Gastroesophageal sphincter (tissue), 3 donors: Measurements from ENCODE around the gene RNF40.

Source experiments
- POLR2A ChIP-seq, 2 donors: fragments of 450-650 bp; IDR thresholded peaks; one replicate each; pipeline ENCODE4 v1.6.1; 2017; ENCODE audit warnings: antibody characterized with exemption in 2 of 2, mild to moderate bottlenecking in 2 of 2, moderate library complexity in 1 of 2
- POLR2AphosphoS5 ChIP-seq: sonication (generic); formaldehyde crosslinking; IDR thresholded peaks from one replicate; pipeline ENCODE4 v1.6.1; 2017; ENCODE audit warnings: antibody characterized with exemption
- TF ChIP-seq, protein P1 (sequence below), 4 experiments: fragments of 200-600 bp in 2 of 4; fragments of 450-650 bp in 2 of 4; sonication (generic) in 1 of 4; IDR thresholded peaks; one replicate each; pipeline ENCODE4 v1.5.1; 2017 to 2019; ENCODE audit warnings: antibody characterized with exemption in 4 of 4, mild to moderate bottlenecking in 2 of 4, moderate library complexity in 2 of 4

DNA sequence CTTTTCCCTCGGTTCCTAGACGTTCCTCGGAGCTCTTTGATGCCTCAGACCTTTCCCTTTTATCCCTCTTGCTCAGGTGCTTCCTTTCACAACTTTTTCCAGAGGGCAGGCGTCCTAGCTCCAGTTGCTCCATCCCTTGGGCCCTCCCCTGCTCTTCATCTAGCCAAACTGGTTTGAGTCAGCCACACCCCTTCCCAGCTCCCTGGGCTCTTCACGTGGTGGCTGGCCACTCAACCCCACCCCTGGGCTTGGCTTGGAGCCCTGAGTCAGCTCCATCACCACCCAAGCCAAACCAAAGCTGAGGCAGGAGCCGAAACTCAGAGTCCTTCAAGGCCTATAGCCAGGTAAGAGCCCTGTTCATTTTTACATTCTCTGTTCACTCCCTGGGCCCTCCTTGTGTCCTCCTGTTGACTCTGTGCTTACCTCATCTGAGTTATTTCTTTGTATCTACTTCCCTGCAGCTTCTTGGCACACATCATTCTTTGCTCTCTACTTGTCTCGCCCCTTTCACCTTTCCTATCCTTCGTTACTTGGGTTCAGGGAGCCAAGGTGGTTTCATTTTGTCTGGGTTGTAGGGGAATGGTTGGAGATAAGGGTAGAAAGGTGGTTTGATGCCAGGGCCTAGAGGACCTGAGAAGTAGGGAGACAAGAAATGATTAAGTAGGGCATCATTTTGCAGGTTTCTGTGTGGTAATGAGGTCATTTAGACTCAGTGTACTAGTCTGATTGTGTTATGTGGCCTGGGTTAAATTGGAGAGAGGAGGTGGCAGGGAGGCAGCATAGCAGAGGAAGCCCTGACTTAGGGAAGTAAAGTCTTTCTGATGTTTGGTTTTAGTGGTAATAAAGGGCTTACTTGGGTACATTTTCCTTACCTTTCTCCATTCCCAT lies 21.5 kb upstream of the RNF40 start:
- TF ChIP-seq, protein P1, sequence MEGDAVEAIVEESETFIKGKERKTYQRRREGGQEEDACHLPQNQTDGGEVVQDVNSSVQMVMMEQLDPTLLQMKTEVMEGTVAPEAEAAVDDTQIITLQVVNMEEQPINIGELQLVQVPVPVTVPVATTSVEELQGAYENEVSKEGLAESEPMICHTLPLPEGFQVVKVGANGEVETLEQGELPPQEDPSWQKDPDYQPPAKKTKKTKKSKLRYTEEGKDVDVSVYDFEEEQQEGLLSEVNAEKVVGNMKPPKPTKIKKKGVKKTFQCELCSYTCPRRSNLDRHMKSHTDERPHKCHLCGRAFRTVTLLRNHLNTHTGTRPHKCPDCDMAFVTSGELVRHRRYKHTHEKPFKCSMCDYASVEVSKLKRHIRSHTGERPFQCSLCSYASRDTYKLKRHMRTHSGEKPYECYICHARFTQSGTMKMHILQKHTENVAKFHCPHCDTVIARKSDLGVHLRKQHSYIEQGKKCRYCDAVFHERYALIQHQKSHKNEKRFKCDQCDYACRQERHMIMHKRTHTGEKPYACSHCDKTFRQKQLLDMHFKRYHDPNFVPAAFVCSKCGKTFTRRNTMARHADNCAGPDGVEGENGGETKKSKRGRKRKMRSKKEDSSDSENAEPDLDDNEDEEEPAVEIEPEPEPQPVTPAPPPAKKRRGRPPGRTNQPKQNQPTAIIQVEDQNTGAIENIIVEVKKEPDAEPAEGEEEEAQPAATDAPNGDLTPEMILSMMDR (IDR thresholded peaks at IDR 0.05) = no peak
- peak; percentile 26 for TF ChIP-seq POLR2AphosphoS5
- no peak for TF ChIP-seq POLR2A (IDR thresholded peaks at IDR 0.05)
